ENCODE results near the gene HS6ST3. TPM values are rescaled to one million over a fixed set of nuclear protein-coding genes. Genes with fewer than 3 reads are reported as not detected.

HS6ST3 gene
- polyA plus RNA-seq, 4 donors: 2.7 to 3.9 (median 3.4) TPM

- DNase-seq (ENCODE audit: low read depth in 4 of 4, low spot score in 2 of 4): no peak
Observed at GRCh38 chr13:96860882-96861281, 771.0 kb downstream of the HS6ST3 start.

- no peak for DNase-seq (ENCODE audit: low read depth in 4 of 4, low spot score in 2 of 4)
Observed at GRCh38 chr13:96862093-96862492, 772.2 kb downstream of the HS6ST3 start.

GRCh38 chr13:96862999-96863398, 773.1 kb downstream of the HS6ST3 start:
- no peak for DNase-seq (ENCODE audit: low read depth in 4 of 4, low spot score in 2 of 4)

GRCh38 chr13:96871469-96871868, 781.6 kb downstream of the HS6ST3 start:
- no peak for DNase-seq (ENCODE audit: low read depth in 4 of 4, low spot score in 2 of 4)

GRCh38 chr13:96880419-96880818, 790.5 kb downstream of the HS6ST3 start:
- DNase-seq (ENCODE audit: low read depth in 4 of 4, low spot score in 2 of 4): no peak

Other genes with a start within 250 kb of the HS6ST3 start
- 10 to 100 TPM; 32.1 to 55.9 (median 38.0) TPM for gene UGGT2, start 36.7 kb upstream of the HS6ST3 start, polyA plus RNA-seq (ENCODE audit: insufficient read length in 4 of 4)